CD14-positive monocyte (primary cell): Measurements from ENCODE around the gene EGFLAM. TPM values are rescaled to one million over a fixed set of nuclear protein-coding genes. Genes with fewer than 3 reads are reported as not detected.
A peak's percentile ranks its signal among the peaks of the same experiment; 100 is the strongest.

ENCODE experiments used
- DNase-seq, 3 donors: peaks; one replicate each; pipeline ENCODE4 v3.0.0-alpha.2; 2011 to 2022
- H2AFZ ChIP-seq: 2 replicates; pipeline ENCODE4 v1.6.0; 2012; ENCODE audit warnings: mild to moderate bottlenecking, low read depth, low read length, inconsistent platforms; ENCODE audit not compliant: insufficient read depth, poor library complexity, severe bottlenecking
- H3K27ac ChIP-seq, 2 donors: 1 replicate in 1 of 2; 2 replicates in 1 of 2; pipeline ENCODE4 v1.5.1; 2012 to 2013; ENCODE audit warnings: low read length in 2 of 2, control low read depth in 1 of 2, inconsistent platforms in 1 of 2, low read depth in 1 of 2, mild to moderate bottlenecking in 1 of 2
- H3K27me3 ChIP-seq, 2 donors: one replicate each; pipeline versions ENCODE4 v1.6.0 to v1.6.1; 2011 to 2013; ENCODE audit warnings: low read length in 2 of 2; ENCODE audit not compliant: control insufficient read depth in 2 of 2, insufficient read depth in 2 of 2
- H3K36me3 ChIP-seq, 2 donors: replicated peaks in 1 of 2; 1 replicate in 1 of 2; 2 replicates in 1 of 2; pipeline versions ENCODE4 v1.5.1 to v1.6.1; 2012 to 2013; ENCODE audit warnings: low read length in 2 of 2, control low read depth in 1 of 2, inconsistent platforms in 1 of 2, mild to moderate bottlenecking in 1 of 2; ENCODE audit not compliant: insufficient read depth in 2 of 2, control insufficient read depth in 1 of 2
- H3K4me1 ChIP-seq, 2 donors: 1 replicate in 1 of 2; 2 replicates in 1 of 2; pipeline versions ENCODE4 v1.5.1 to v1.6.1; 2012 to 2013; ENCODE audit warnings: low read length in 2 of 2, control low read depth in 1 of 2, inconsistent platforms in 1 of 2, mild to moderate bottlenecking in 1 of 2, moderate library complexity in 1 of 2; ENCODE audit not compliant: insufficient read depth in 2 of 2, control insufficient read depth in 1 of 2
- H3K4me2 ChIP-seq: replicated peaks from 2 replicates; pipeline ENCODE3; 2012; ENCODE audit warnings: low read length, moderate library complexity, mild to moderate bottlenecking; ENCODE audit not compliant: poor library complexity, severe bottlenecking; ENCODE audit errors: extremely low read depth
- H3K4me3 ChIP-seq, 3 experiments: fragments of 200-600 bp in 1 of 3; sonication (generic) in 1 of 3; replicated peaks in 1 of 3; 1 replicate in 2 of 3; 2 replicates in 1 of 3; pipeline ENCODE4 v1.5.1; 2011 to 2013; ENCODE audit warnings: low read length in 3 of 3, mild to moderate bottlenecking in 3 of 3, control low read depth in 2 of 3, low read depth in 2 of 3, inconsistent platforms in 1 of 3, moderate library complexity in 1 of 3
- H3K79me2 ChIP-seq: 2 replicates; pipeline ENCODE4 v1.6.0; 2012; ENCODE audit warnings: mild to moderate bottlenecking, control low read depth, inconsistent platforms, low read length, moderate library complexity; ENCODE audit not compliant: insufficient read depth
- H3K9ac ChIP-seq: 2 replicates; pipeline ENCODE4 v1.6.0; 2017; ENCODE audit warnings: low read length, mild to moderate bottlenecking; ENCODE audit not compliant: insufficient read depth, poor library complexity, severe bottlenecking
- H3K9me3 ChIP-seq, 2 donors: replicated peaks in 1 of 2; 1 replicate in 1 of 2; 2 replicates in 1 of 2; pipeline versions ENCODE4 v1.5.1 to v1.6.1; 2012 to 2013; ENCODE audit warnings: low read length in 2 of 2, control low read depth in 1 of 2; ENCODE audit not compliant: control insufficient read depth in 1 of 2, insufficient read depth in 1 of 2
- H4K20me1 ChIP-seq: 2 replicates; pipeline ENCODE4 v1.6.0; 2012; ENCODE audit warnings: mild to moderate bottlenecking, low read length, control low read depth, moderate library complexity; ENCODE audit not compliant: insufficient read depth
- H3K27ac Mint-ChIP-seq, 7 donors: one replicate each; pipeline ENCODE4 v1.8.0; 2020; ENCODE audit warnings: mild to moderate bottlenecking in 7 of 7, mixed read lengths in 7 of 7, moderate library complexity in 6 of 7, inconsistent platforms in 2 of 7
- H3K27me3 Mint-ChIP-seq, 3 donors: one replicate each; pipeline ENCODE4 v1.8.0; 2021 to 2022; ENCODE audit warnings: low read depth in 3 of 3, mild to moderate bottlenecking in 3 of 3, mixed read lengths in 3 of 3, moderate library complexity in 3 of 3, inconsistent platforms in 1 of 3
- H3K36me3 Mint-ChIP-seq, 2 donors: one replicate each; pipeline ENCODE4 v1.8.0; 2020; ENCODE audit warnings: mixed read lengths in 2 of 2, inconsistent platforms in 1 of 2, mild to moderate bottlenecking in 1 of 2
- H3K4me1 Mint-ChIP-seq: one replicate; pipeline ENCODE4 v1.8.0; 2020; ENCODE audit warnings: mild to moderate bottlenecking, mixed read lengths
- H3K4me3 Mint-ChIP-seq, 2 donors: one replicate each; pipeline ENCODE4 v1.8.0; 2020; ENCODE audit warnings: mild to moderate bottlenecking in 2 of 2, mixed read lengths in 2 of 2, moderate library complexity in 1 of 2
- H3K9me3 Mint-ChIP-seq, 7 donors: one replicate each; pipeline ENCODE4 v1.8.0; 2020 to 2022; ENCODE audit warnings: mixed read lengths in 7 of 7, mild to moderate bottlenecking in 6 of 7, moderate library complexity in 6 of 7, inconsistent platforms in 2 of 7
- CTCF ChIP-seq: fragments of 200-600 bp; IDR thresholded peaks from one replicate; pipeline ENCODE4 v1.8.0; 2022; ENCODE audit warnings: antibody characterized with exemption, mild to moderate bottlenecking
- WGBS: methylation state at CpG from one replicate; pipeline ENCODE4 v1.1.5; 2013; ENCODE audit warnings: missing lambda C conversion rate; ENCODE audit not compliant: insufficient coverage; 5-methylcytosine and 5-hydroxymethylcytosine counted together
- intact Hi-C, 2 donors: fragments of 100-400 bp; cut with micrococcal nuclease; formaldehyde crosslinking; loops; one replicate each; pipeline versions ENCODE4 v1.15.0 to v1.15.1; 2023
- polyA plus RNA-seq, 3 donors: library from polyadenylated mRNA; depleted of rRNA in 1 of 3; unstranded in 2 of 3; stranded (reverse) in 1 of 3; fragments of 300-500 nt in 2 of 3; fragments of >200 nt in 1 of 3; fragmentation: Illumina TruSeq in 2 of 3; gene quantifications; 1 replicate in 2 of 3; 2 replicates in 1 of 3; pipeline ENCODE4 v1.2.3, GENCODE V29; 2012 to 2021

Gene EGFLAM
- polyA plus RNA-seq, 3 donors = not detected

DNA sequence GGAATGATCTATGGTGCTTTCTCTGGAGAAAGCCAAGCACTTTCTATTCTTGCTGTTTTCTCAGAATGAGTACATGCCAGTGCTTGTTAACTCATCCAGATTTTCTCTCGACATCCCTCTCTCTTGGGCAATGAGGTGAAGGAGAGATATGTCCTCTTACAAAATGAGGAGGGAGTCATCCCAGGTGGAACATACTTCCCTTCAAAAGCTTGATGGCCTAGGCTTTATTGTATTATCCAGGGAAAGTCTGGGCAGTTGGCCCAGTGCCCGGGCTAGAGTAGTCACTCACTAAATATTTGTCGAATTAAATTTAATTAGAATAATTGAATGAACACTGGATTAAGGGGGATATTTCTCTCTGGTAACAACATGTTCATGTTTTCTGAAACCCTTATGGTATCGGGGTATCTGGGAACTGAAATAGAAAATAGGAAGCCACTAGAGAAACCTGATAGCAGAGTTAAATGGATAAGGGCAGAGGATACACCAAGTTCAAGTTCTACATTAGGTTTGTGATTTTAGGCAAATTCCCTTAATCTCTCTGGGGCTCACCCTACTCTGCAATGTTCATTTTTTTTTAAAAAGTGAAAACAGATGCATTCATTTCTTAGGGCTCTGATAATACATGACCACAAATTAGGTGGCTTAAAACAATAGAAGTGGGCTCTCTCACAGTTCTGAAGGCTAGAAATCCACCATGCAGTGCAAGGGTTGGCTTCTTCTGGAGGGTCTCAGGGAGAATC lies 198.5 kb downstream of the EGFLAM start:
- WGBS = 80% methylated on average over 1 of the region's 4 CpGs
- no peaks in the 10 kb centered on the region for H3K79me2 ChIP-seq
- Mint-ChIP-seq H3K9me3 (peaks cover 6 to 52% (median 34%) of the 10 kb centered on the region in 7 donors), H3K4me1 (peaks cover 9% of the 10 kb centered on the region), H3K36me3 (no peaks in the 10 kb centered on the region), H3K4me3 (peak overlapping the region in 1 of 2 donors; percentile 23), H3K27ac (no peak overlapping the region), H3K27me3 (peaks cover 87 to 97% (median 93%) of the 10 kb centered on the region in 3 donors)
- intact Hi-C loops = no loop called here
- H3K36me3 ChIP-seq = no peaks in the 10 kb centered on the region
- no peak overlapping the region for H3K27ac ChIP-seq
- H2AFZ ChIP-seq = no peak overlapping the region
- no peak overlapping the region for H3K4me2 ChIP-seq
- H4K20me1 ChIP-seq = no peaks in the 10 kb centered on the region
- peaks cover 91 to 100% of the 10 kb centered on the region in 2 donors for H3K27me3 ChIP-seq
- TF ChIP-seq CTCF = no peak
- no peak overlapping the region for H3K9ac ChIP-seq
- H3K4me3 ChIP-seq = no peak overlapping the region
- H3K9me3 ChIP-seq = peaks cover 34 to 76% of the 10 kb centered on the region in 2 donors
- peaks cover 0 to 6% of the 10 kb centered on the region in 2 donors for H3K4me1 ChIP-seq
- no peak for DNase-seq

GRCh38 chr5:38458174-38458573 lies 199.8 kb downstream of the EGFLAM start:
- H3K4me3 Mint-ChIP-seq = peak overlapping the region in 1 of 2 donors; percentile 80
- no peak for DNase-seq
- Histone ChIP-seq H3K4me1 (peaks cover 0 to 6% of the 10 kb centered on the region in 2 donors), H3K36me3 (no peaks in the 10 kb centered on the region), H3K9me3 (peaks cover 31 to 73% of the 10 kb centered on the region in 2 donors), H3K4me3 (no peak overlapping the region), H3K9ac (no peak overlapping the region), H3K4me2 (no peak overlapping the region), H3K27me3 (peaks cover 91 to 98% of the 10 kb centered on the region in 2 donors), H2AFZ (no peak overlapping the region), H3K79me2 (no peaks in the 10 kb centered on the region), H4K20me1 (no peaks in the 10 kb centered on the region), H3K27ac (no peak overlapping the region)
- H3K9me3 Mint-ChIP-seq = peaks cover 6 to 50% (median 30%) of the 10 kb centered on the region in 7 donors
- no peak overlapping the region for H3K27ac Mint-ChIP-seq
- intact Hi-C loops = no loop called here
- peaks cover 77 to 97% (median 93%) of the 10 kb centered on the region in 3 donors for H3K27me3 Mint-ChIP-seq
- H3K36me3 Mint-ChIP-seq = no peaks in the 10 kb centered on the region
- H3K4me1 Mint-ChIP-seq = peaks cover 8% of the 10 kb centered on the region
- WGBS = 95% methylated on average over 4 of the region's 8 CpGs
- no peak for TF ChIP-seq CTCF
